Uterus (tissue), 2 donors: Measurements from ENCODE around the gene ST7.

Experiments
- POLR2A ChIP-seq, 2 donors: fragments of 450-650 bp; IDR thresholded peaks; one replicate each; pipeline ENCODE4 v1.6.1; 2016; ENCODE audit warnings: antibody characterized with exemption in 2 of 2, mild to moderate bottlenecking in 1 of 2, moderate library complexity in 1 of 2
- TF ChIP-seq, protein P1 (sequence below), 4 experiments: fragments of 200-600 bp in 2 of 4; fragments of 450-650 bp in 2 of 4; sonication (generic) in 2 of 4; IDR thresholded peaks; one replicate each; pipeline ENCODE4 v1.5.1; 2016 to 2019; ENCODE audit warnings: antibody characterized with exemption in 4 of 4, mild to moderate bottlenecking in 2 of 4, moderate library complexity in 1 of 4

DNA sequence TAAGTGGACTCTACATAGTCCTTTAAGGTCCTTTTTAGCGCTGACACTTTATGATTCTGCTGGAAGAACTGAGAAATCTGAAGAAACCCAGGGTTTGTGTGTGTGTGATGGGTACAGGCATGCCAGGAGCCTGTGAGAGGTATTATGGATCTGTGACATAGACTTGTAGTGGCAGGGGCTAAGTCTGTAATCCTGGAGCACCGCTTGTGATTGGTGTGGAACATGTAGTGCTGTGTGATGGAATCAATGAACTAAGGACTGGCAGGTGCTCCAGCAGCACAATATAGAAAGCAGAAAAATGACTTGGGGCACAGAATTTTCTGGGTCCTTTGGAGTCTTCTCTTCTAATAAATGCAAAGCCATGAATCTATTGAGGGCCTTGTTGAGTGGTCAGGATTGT lies 163.9 kb downstream of the ST7 start:
- TF ChIP-seq, protein P1, sequence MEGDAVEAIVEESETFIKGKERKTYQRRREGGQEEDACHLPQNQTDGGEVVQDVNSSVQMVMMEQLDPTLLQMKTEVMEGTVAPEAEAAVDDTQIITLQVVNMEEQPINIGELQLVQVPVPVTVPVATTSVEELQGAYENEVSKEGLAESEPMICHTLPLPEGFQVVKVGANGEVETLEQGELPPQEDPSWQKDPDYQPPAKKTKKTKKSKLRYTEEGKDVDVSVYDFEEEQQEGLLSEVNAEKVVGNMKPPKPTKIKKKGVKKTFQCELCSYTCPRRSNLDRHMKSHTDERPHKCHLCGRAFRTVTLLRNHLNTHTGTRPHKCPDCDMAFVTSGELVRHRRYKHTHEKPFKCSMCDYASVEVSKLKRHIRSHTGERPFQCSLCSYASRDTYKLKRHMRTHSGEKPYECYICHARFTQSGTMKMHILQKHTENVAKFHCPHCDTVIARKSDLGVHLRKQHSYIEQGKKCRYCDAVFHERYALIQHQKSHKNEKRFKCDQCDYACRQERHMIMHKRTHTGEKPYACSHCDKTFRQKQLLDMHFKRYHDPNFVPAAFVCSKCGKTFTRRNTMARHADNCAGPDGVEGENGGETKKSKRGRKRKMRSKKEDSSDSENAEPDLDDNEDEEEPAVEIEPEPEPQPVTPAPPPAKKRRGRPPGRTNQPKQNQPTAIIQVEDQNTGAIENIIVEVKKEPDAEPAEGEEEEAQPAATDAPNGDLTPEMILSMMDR (IDR thresholded peaks at IDR 0.05): no peak
- TF ChIP-seq POLR2A (IDR thresholded peaks at IDR 0.05): no peak
